Heart left ventricle (tissue), 13 donors: ENCODE results near the gene CHST2.

Source experiments
- CTCF ChIP-seq, 12 donors: fragments of 200-600 bp; sonication (generic) in 4 of 12; IDR thresholded peaks; one replicate each; pipeline versions ENCODE4 v1.5.0 to v1.8.0; 2018 to 2022; ENCODE audit warnings: antibody characterized with exemption in 12 of 12, mild to moderate bottlenecking in 5 of 12
- POLR2A ChIP-seq, 2 donors: fragments of 450-650 bp; IDR thresholded peaks; one replicate each; pipeline ENCODE4 v1.6.1; 2017; ENCODE audit warnings: antibody characterized with exemption in 2 of 2, mild to moderate bottlenecking in 2 of 2, moderate library complexity in 2 of 2
- donor health status: ischemic (EF 13 %, LVEDD 7.1; RV severe dilation, severe dysfunction).
- donor health status: DM: no; HTN: yes; CAD: no.
- donor health status: DM: no; HTN: no; CAD: no.
- donor health status: ischemic (EF 25% LVEDD 6.9; RV normal size, moderate dysfunction).
- donor health status: ischemic (EF 25% LVEDD 5.7; RV mildly dilated, moderate dysfunction).
- donor health status: ischemic (EF 35%, LVEDD 5.7; RV mildly dilated, moderate dysfunction).
- donor health status: nonischemic (EF 11% LVEDD 7.7; RV severe dilation, severe dysfunction).
- donor health status: DM: yes; HTN: yes; CAD: no.
- donor health status: PGD.
- donor health status: ischemic (EF 29% LVEDD 5.4; RV normal size, mild dysfunction).
- donor health status: nonischemic (EF 23%, LVEDD 6.1; RV moderate dilation, normal function).

- TF ChIP-seq CTCF (IDR thresholded peaks at IDR 0.05): no peak
- TF ChIP-seq POLR2A (IDR thresholded peaks at IDR 0.05): no peak
These were observed 31.6 kb downstream of the CHST2 start for GRCh38 chr3:143151004-143151731.
